ENCODE results near the gene FILIP1L. TPM values are rescaled to one million over a fixed set of nuclear protein-coding genes. Genes with fewer than 3 reads are reported as not detected.

Gene FILIP1L
- total and polyA plus RNA-seq, 2 donors (not counting 1 experiment from before 2014, with no cell fraction given), result 0.32 to 0.48 TPM

DNA sequence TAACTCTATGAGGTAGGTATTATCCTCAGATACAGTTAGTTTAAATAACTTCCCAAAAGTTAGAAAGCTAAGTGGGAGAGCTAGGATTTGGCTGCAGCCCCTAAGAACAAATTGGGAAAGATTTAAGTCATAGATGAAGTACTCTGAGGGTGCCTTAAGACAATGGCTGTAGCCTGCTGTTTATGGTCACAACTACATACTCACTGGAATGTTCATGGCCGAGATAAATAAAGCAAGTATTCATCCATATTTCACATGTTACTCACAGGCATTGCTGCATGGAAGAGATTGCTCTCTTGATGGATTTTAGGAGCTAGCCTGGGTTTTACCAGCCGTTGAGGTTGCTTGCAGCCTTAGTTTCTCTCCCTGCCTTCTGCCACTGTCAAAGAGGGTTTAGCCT lies 151.6 kb downstream of the FILIP1L start:
- no CpG with 5 or more reads among the region's 2 CpGs for WGBS (ENCODE audit: insufficient coverage)
- Mint-ChIP-seq H3K4me1 (peaks cover 11% of the 10 kb centered on the region), H3K27me3 (no peaks in the 10 kb centered on the region), H3K4me3 (no peak overlapping the region), H3K27ac (no peak overlapping the region), H3K9me3 (ENCODE audit: insufficient read depth) (no peaks in the 10 kb centered on the region)
- intact Hi-C loops (cut with micrococcal nuclease), result no loop called here
- no peaks in the 10 kb centered on the region for H3K36me3 ChIP-seq (replicated peaks in 1 of 2; ENCODE audit: control extremely low read depth in 1 of 2, control insufficient read depth in 1 of 2, extremely low read depth in 1 of 2, insufficient read depth in 2 of 2, low read length in 1 of 2)
- no peak overlapping the region for H3K9ac ChIP-seq (ENCODE audit: low read length)
- no peak overlapping the region for H3K27ac ChIP-seq (ENCODE audit: low read length in 2 of 2)
- H3K27me3 ChIP-seq (replicated peaks in 1 of 4; ENCODE audit: control extremely low read depth in 1 of 4, control insufficient read depth in 3 of 4, insufficient read depth in 4 of 4, low read length in 3 of 4), result no peaks in the 10 kb centered on the region
- CTCF ChIA-PET, result no interaction called here
- no peak overlapping the region for H2AFZ ChIP-seq (ENCODE audit: insufficient read depth, low read depth, low read length, poor library complexity, severe bottlenecking)
- no peaks in the 10 kb centered on the region for H3K79me2 ChIP-seq (ENCODE audit: control insufficient read depth, insufficient read depth, low read length)
- H3K4me2 ChIP-seq (replicated peaks; ENCODE audit: low read depth, low read length, poor library complexity, severe bottlenecking), result no peak overlapping the region
- H4K20me1 ChIP-seq (ENCODE audit: control insufficient read depth, insufficient read depth, low read length, poor library complexity, severe bottlenecking), result no peaks in the 10 kb centered on the region
- H3K9me3 ChIP-seq (ENCODE audit: control extremely low read depth in 1 of 3, control insufficient read depth in 2 of 3, insufficient read depth in 1 of 3, low read length in 2 of 3), result no peaks in the 10 kb centered on the region
- DNase-seq (no peak), ATAC-seq (ENCODE audit: low read depth) (no peak)
- no peak for TF ChIP-seq EZH2 (IDR thresholded peaks at IDR 0.05; ENCODE audit: borderline replicate concordance, insufficient read depth, low read depth, low read length, poor library complexity, severe bottlenecking)
- TF ChIP-seq, protein P1, sequence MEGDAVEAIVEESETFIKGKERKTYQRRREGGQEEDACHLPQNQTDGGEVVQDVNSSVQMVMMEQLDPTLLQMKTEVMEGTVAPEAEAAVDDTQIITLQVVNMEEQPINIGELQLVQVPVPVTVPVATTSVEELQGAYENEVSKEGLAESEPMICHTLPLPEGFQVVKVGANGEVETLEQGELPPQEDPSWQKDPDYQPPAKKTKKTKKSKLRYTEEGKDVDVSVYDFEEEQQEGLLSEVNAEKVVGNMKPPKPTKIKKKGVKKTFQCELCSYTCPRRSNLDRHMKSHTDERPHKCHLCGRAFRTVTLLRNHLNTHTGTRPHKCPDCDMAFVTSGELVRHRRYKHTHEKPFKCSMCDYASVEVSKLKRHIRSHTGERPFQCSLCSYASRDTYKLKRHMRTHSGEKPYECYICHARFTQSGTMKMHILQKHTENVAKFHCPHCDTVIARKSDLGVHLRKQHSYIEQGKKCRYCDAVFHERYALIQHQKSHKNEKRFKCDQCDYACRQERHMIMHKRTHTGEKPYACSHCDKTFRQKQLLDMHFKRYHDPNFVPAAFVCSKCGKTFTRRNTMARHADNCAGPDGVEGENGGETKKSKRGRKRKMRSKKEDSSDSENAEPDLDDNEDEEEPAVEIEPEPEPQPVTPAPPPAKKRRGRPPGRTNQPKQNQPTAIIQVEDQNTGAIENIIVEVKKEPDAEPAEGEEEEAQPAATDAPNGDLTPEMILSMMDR (IDR thresholded peaks at IDR 0.05), result no peak
- no peak overlapping the region for H3K4me3 ChIP-seq (ENCODE audit: control extremely low read depth in 1 of 5, extremely low read depth in 1 of 5, insufficient read depth in 1 of 5, low read depth in 2 of 5, low read length in 4 of 5)
- POLR2A ChIA-PET, result no interaction called here
- H3K4me1 ChIP-seq (ENCODE audit: control insufficient read depth in 2 of 2, insufficient read depth in 2 of 2, low read length in 2 of 2), result no peaks in the 10 kb centered on the region

DNA sequence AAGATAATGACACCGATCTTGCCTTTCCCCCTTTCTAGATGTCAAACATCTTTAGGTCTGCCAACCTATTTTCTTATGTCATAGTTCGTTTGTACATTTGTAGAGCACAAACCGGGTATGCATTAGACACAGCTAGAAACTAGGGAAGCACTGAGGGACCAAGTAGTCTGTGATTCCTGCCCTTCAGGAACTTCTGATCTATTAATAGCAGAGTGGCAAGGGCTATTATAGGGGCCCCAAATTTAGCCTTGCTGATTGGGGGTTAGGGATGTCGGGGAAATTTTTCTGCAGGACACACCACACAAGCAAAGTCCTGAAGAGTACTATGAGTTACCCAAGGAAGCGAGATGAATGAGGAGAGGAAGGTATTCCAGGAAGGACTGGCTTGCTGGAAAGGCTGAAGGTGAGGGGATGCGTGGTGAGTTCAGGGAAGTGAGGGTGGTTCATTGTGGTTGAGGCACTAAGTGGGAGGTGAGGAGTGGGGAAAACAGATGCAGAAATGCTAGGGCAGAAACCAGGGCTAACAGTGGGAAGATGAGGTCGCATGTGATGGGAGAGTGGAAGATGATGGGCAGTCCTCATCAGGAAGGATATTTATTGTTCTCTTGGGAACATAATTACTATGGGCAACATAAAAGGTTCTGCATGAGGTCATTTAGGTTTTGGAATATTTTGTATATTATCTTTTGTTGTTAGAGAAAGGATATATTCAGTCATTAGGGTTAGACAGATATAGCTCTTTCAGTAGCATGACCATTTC lies 152.4 kb downstream of the FILIP1L start:
- TF ChIP-seq, protein P1 (IDR thresholded peaks at IDR 0.05), result no peak
- TF ChIP-seq EZH2 (IDR thresholded peaks at IDR 0.05; ENCODE audit: borderline replicate concordance, insufficient read depth, low read depth, low read length, poor library complexity, severe bottlenecking), result no peak
- H3K9me3 Mint-ChIP-seq (ENCODE audit: insufficient read depth), result no peaks in the 10 kb centered on the region
- H3K9ac ChIP-seq (ENCODE audit: low read length), result no peak overlapping the region
- H3K27ac ChIP-seq (ENCODE audit: low read length in 2 of 2), result no peak overlapping the region
- CTCF ChIA-PET, result no interaction called here
- H3K27ac Mint-ChIP-seq, result no peak overlapping the region
- H3K4me1 ChIP-seq (ENCODE audit: control insufficient read depth in 2 of 2, insufficient read depth in 2 of 2, low read length in 2 of 2), result no peaks in the 10 kb centered on the region
- DNase-seq (no peak), ATAC-seq (ENCODE audit: low read depth) (no peak)
- H3K4me3 Mint-ChIP-seq, result no peak overlapping the region
- H3K4me3 ChIP-seq (ENCODE audit: control extremely low read depth in 1 of 5, extremely low read depth in 1 of 5, insufficient read depth in 1 of 5, low read depth in 2 of 5, low read length in 4 of 5), result no peak overlapping the region
- H3K79me2 ChIP-seq (ENCODE audit: control insufficient read depth, insufficient read depth, low read length), result no peaks in the 10 kb centered on the region
- H3K36me3 ChIP-seq (replicated peaks in 1 of 2; ENCODE audit: control extremely low read depth in 1 of 2, control insufficient read depth in 1 of 2, extremely low read depth in 1 of 2, insufficient read depth in 2 of 2, low read length in 1 of 2), result no peaks in the 10 kb centered on the region
- H2AFZ ChIP-seq (ENCODE audit: insufficient read depth, low read depth, low read length, poor library complexity, severe bottlenecking), result no peak overlapping the region
- H3K4me1 Mint-ChIP-seq, result peaks cover 15% of the 10 kb centered on the region
- no peaks in the 10 kb centered on the region for H3K27me3 ChIP-seq (replicated peaks in 1 of 4; ENCODE audit: control extremely low read depth in 1 of 4, control insufficient read depth in 3 of 4, insufficient read depth in 4 of 4, low read length in 3 of 4)
- WGBS (ENCODE audit: insufficient coverage), result 94% methylated on average over 5 of the region's 7 CpGs
- no peak overlapping the region for H3K4me2 ChIP-seq (replicated peaks; ENCODE audit: low read depth, low read length, poor library complexity, severe bottlenecking)
- intact Hi-C loops (cut with micrococcal nuclease), result no loop called here
- POLR2A ChIA-PET, result no interaction called here
- H3K9me3 ChIP-seq (ENCODE audit: control extremely low read depth in 1 of 3, control insufficient read depth in 2 of 3, insufficient read depth in 1 of 3, low read length in 2 of 3), result no peaks in the 10 kb centered on the region
- H3K27me3 Mint-ChIP-seq, result no peaks in the 10 kb centered on the region
- H4K20me1 ChIP-seq (ENCODE audit: control insufficient read depth, insufficient read depth, low read length, poor library complexity, severe bottlenecking), result no peaks in the 10 kb centered on the region

All from B cell (primary cell).